Measurements from ENCODE around the gene CNOT6. TPM values are rescaled to one million over a fixed set of nuclear protein-coding genes. Genes with fewer than 3 reads are reported as not detected.
A peak's percentile ranks its signal among the peaks of the same experiment; 100 is the strongest.
"Not testable (repeated sequence)": the region's sequence is repeated elsewhere in the genome, so short reads cannot be mapped to it uniquely, and the experiment has no call there.

The CNOT6 gene
- total and polyA plus RNA-seq, 4 donors, result 1.4 to 25.0 (median 4.2) TPM

DNA sequence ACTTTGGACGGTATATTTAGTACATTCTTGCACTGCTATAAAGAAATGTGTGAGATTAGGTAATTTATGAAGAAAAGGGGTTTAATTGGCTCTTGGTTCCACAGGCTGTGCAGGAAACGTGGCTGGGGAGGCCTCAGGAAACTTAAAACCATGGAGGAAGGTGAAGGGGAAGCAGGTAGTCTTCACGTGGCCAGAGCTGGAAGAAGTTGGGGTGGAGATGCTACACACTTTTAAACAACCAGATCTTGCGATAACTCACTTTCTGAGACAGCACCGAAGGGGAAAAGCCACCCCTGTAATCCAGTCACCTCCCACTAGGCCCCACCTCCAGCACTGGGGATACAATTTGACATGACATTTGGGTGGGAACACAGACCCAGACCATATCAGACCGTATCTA, 13.5 kb downstream of the CNOT6 start:
- H3K4me1 ChIP-seq (ENCODE audit: control insufficient read depth in 4 of 4, insufficient read depth in 4 of 4, low read length in 3 of 4), result no peaks in the 10 kb centered on the region
- 73% methylated on average over 6 of the region's 6 CpGs for WGBS
- H3K4me3 ChIP-seq (ENCODE audit: low read depth in 1 of 3, low read length in 3 of 3), result no peak overlapping the region
- no peaks in the 10 kb centered on the region for H3K9me3 ChIP-seq (ENCODE audit: control insufficient read depth in 4 of 4, low read length in 3 of 4)
- no peaks in the 10 kb centered on the region for H3K36me3 ChIP-seq (ENCODE audit: control insufficient read depth in 4 of 4, insufficient read depth in 3 of 4, low read depth in 1 of 4, low read length in 3 of 4)
- H3K27ac ChIP-seq (ENCODE audit: low read depth in 1 of 2, low read length in 2 of 2), result no peak overlapping the region
- TF ChIP-seq HNF4G (IDR thresholded peaks at IDR 0.05) (no peak), NR2F2 (IDR thresholded peaks at IDR 0.05) (no peak)
- TF ChIP-seq, protein P1, sequence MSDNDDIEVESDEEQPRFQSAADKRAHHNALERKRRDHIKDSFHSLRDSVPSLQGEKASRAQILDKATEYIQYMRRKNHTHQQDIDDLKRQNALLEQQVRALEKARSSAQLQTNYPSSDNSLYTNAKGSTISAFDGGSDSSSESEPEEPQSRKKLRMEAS (IDR thresholded peaks at IDR 0.05), result no peak
- TF ChIP-seq, protein P2, sequence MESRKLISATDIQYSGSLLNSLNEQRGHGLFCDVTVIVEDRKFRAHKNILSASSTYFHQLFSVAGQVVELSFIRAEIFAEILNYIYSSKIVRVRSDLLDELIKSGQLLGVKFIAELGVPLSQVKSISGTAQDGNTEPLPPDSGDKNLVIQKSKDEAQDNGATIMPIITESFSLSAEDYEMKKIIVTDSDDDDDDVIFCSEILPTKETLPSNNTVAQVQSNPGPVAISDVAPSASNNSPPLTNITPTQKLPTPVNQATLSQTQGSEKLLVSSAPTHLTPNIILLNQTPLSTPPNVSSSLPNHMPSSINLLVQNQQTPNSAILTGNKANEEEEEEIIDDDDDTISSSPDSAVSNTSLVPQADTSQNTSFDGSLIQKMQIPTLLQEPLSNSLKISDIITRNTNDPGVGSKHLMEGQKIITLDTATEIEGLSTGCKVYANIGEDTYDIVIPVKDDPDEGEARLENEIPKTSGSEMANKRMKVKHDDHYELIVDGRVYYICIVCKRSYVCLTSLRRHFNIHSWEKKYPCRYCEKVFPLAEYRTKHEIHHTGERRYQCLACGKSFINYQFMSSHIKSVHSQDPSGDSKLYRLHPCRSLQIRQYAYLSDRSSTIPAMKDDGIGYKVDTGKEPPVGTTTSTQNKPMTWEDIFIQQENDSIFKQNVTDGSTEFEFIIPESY (IDR thresholded peaks at IDR 0.05), result no peak
- no peak overlapping the region for H3K9ac ChIP-seq (ENCODE audit: low read depth in 1 of 2, low read length in 2 of 2)
- DNase-seq (ENCODE audit: low spot score), result no peak
- no peaks in the 10 kb centered on the region for H3K27me3 ChIP-seq (ENCODE audit: control insufficient read depth in 4 of 4, insufficient read depth in 4 of 4, low read length in 3 of 4)

- TF ChIP-seq HNF4A (conservative IDR thresholded peaks at IDR 0.05) (peak; percentile 42 to 63), FOXA1 (IDR thresholded peaks at IDR 0.05) (no peak)
- H3K9me3 ChIP-seq (ENCODE audit: control insufficient read depth in 4 of 4, low read length in 3 of 4), result no peaks in the 10 kb centered on the region
- no peak overlapping the region for H3K27ac ChIP-seq (ENCODE audit: low read depth in 1 of 2, low read length in 2 of 2)
- H3K4me3 ChIP-seq (ENCODE audit: low read depth in 1 of 3, low read length in 3 of 3), result no peak overlapping the region
- no peak for DNase-seq (ENCODE audit: low spot score)
- H3K4me1 ChIP-seq (ENCODE audit: control insufficient read depth in 4 of 4, insufficient read depth in 4 of 4, low read length in 3 of 4), result peaks cover 0 to 4% (median 1%) of the 10 kb centered on the region in 4 donors
- 91% methylated on average over 3 of the region's 3 CpGs for WGBS
- H3K9ac ChIP-seq (ENCODE audit: low read depth in 1 of 2, low read length in 2 of 2), result no peak overlapping the region
- no peaks in the 10 kb centered on the region for H3K27me3 ChIP-seq (ENCODE audit: control insufficient read depth in 4 of 4, insufficient read depth in 4 of 4, low read length in 3 of 4)
- no peaks in the 10 kb centered on the region for H3K36me3 ChIP-seq (ENCODE audit: control insufficient read depth in 4 of 4, insufficient read depth in 3 of 4, low read depth in 1 of 4, low read length in 3 of 4)
These were observed 21.1 kb downstream of the CNOT6 start for GRCh38 chr5:180515294-180515693.

DNA sequence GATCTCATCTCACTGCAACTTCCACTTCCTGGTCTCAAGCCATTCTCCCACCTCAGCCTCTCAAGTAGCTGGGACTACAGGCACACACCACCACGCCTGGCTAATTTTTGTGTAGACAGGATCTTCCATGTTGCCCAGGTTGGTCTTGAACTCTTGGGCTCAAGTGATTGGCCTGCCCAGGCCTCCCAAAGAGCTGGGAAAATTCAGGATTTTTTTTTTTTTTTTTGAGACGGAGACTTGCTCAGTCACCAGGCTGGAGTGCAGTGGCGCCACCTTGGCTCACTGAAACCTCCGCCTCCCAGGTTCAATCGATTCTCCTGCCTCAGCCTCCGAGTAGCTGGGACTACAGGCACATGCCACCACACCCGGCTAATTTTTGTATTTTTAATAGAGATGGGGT, 21.8 kb downstream of the CNOT6 start:
- H3K27ac ChIP-seq (ENCODE audit: low read depth in 1 of 2, low read length in 2 of 2); H3K4me3 ChIP-seq (ENCODE audit: low read depth in 1 of 3, low read length in 3 of 3); DNase-seq (ENCODE audit: low spot score); H3K36me3 ChIP-seq (ENCODE audit: control insufficient read depth in 4 of 4, insufficient read depth in 3 of 4, low read depth in 1 of 4, low read length in 3 of 4); H3K27me3 ChIP-seq (ENCODE audit: control insufficient read depth in 4 of 4, insufficient read depth in 4 of 4, low read length in 3 of 4); H3K9me3 ChIP-seq (ENCODE audit: control insufficient read depth in 4 of 4, low read length in 3 of 4); H3K4me1 ChIP-seq (ENCODE audit: control insufficient read depth in 4 of 4, insufficient read depth in 4 of 4, low read length in 3 of 4); H3K9ac ChIP-seq (ENCODE audit: low read depth in 1 of 2, low read length in 2 of 2): not testable (repeated sequence)
- 97% methylated on average over 7 of the region's 7 CpGs for WGBS

DNA sequence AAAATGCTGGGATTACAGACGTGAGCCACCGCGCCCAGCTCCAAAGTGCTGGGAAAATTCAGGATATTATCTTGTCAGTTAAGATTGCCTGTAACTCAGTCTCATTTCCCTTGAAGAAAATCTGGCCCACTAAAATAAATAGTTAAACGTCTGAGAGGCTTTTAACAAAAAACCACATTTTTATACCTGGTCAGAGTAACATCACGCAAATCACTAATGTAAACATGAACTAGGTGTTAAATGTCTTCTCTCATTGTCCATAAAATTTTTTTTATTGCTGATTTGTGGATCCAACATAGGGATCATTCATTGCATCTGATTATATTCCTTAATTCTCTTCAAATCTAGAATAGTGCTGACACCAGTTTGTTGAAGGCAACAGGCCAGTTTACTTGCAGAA, 22.3 kb downstream of the CNOT6 start:
- H3K36me3 ChIP-seq (ENCODE audit: control insufficient read depth in 4 of 4, insufficient read depth in 3 of 4, low read depth in 1 of 4, low read length in 3 of 4), result no peaks in the 10 kb centered on the region
- DNase-seq (ENCODE audit: low spot score), result no peak
- no peaks in the 10 kb centered on the region for H3K27me3 ChIP-seq (ENCODE audit: control insufficient read depth in 4 of 4, insufficient read depth in 4 of 4, low read length in 3 of 4)
- H3K4me1 ChIP-seq (ENCODE audit: control insufficient read depth in 4 of 4, insufficient read depth in 4 of 4, low read length in 3 of 4), result peaks cover 0 to 4% (median 1%) of the 10 kb centered on the region in 4 donors
- TF ChIP-seq HNF4A (conservative IDR thresholded peaks at IDR 0.05), result no peak
- TF ChIP-seq TAF1 (conservative IDR thresholded peaks at IDR 0.05), result no peak
- TF ChIP-seq, protein P2 (IDR thresholded peaks at IDR 0.05), result no peak
- TF ChIP-seq YY1 (IDR thresholded peaks at IDR 0.05), result no peak
- TF ChIP-seq JUND (IDR thresholded peaks at IDR 0.05), result no peak
- TF ChIP-seq RXRA (IDR thresholded peaks at IDR 0.05), result no peak
- no peak for TF ChIP-seq GABPA (IDR thresholded peaks at IDR 0.05 in 1 of 2, conservative IDR thresholded peaks at IDR 0.05 in 1 of 2)
- no peak for TF ChIP-seq RAD21 (IDR thresholded peaks at IDR 0.05)
- H3K9me3 ChIP-seq (ENCODE audit: control insufficient read depth in 4 of 4, low read length in 3 of 4), result no peaks in the 10 kb centered on the region
- no peak overlapping the region for H3K27ac ChIP-seq (ENCODE audit: low read depth in 1 of 2, low read length in 2 of 2)
- WGBS, result 90% methylated on average over 5 of the region's 5 CpGs
- H3K4me3 ChIP-seq (ENCODE audit: low read depth in 1 of 3, low read length in 3 of 3), result no peak overlapping the region
- H3K9ac ChIP-seq (ENCODE audit: low read depth in 1 of 2, low read length in 2 of 2), result no peak overlapping the region
